Measurements from ENCODE around the gene ZNFX1.
A peak's percentile ranks its signal among the peaks of the same experiment; 100 is the strongest.
"Not testable (repeated sequence)": the region's sequence is repeated elsewhere in the genome, so short reads cannot be mapped to it uniquely, and the experiment has no call there.

The ZNFX1 gene

GRCh38 chr20:49216991-49217578 lies 60.8 kb downstream of the ZNFX1 start:
- peak; percentile 90 to 95 for DNase-seq (ENCODE audit: low read depth in 2 of 2, low spot score in 1 of 2)

- no peak for DNase-seq (ENCODE audit: low read depth in 2 of 2, low spot score in 1 of 2)
These were observed 62.6 kb downstream of the ZNFX1 start for GRCh38 chr20:49215232-49215631.

GRCh38 chr20:49214571-49214970 lies 63.3 kb downstream of the ZNFX1 start:
- no peak for DNase-seq (ENCODE audit: low read depth in 2 of 2, low spot score in 1 of 2)

GRCh38 chr20:49210757-49211110 lies 67.1 kb downstream of the ZNFX1 start:
- no peak for DNase-seq (ENCODE audit: low read depth in 2 of 2, low spot score in 1 of 2)

GRCh38 chr20:49210101-49210756 lies 67.6 kb downstream of the ZNFX1 start:
- DNase-seq (ENCODE audit: low read depth in 2 of 2, low spot score in 1 of 2): no peak

- no peak for DNase-seq (ENCODE audit: low read depth in 2 of 2, low spot score in 1 of 2)
These were observed 70.8 kb downstream of the ZNFX1 start for GRCh38 chr20:49207076-49207475.

GRCh38 chr20:49203746-49204145 lies 74.1 kb downstream of the ZNFX1 start:
- DNase-seq (ENCODE audit: low read depth in 2 of 2, low spot score in 1 of 2): no peak

- no peak for DNase-seq (ENCODE audit: low read depth in 2 of 2, low spot score in 1 of 2)
These were observed 74.8 kb downstream of the ZNFX1 start for GRCh38 chr20:49203011-49203410.

GRCh38 chr20:49199729-49200293 lies 78.0 kb downstream of the ZNFX1 start:
- no peak for DNase-seq (ENCODE audit: low read depth in 2 of 2, low spot score in 1 of 2)

- not testable (repeated sequence) for DNase-seq (ENCODE audit: low read depth in 2 of 2, low spot score in 1 of 2)
These were observed 84.8 kb downstream of the ZNFX1 start for GRCh38 chr20:49192944-49193518.
